ENCODE measurements around the gene PSMD1.

DNA sequence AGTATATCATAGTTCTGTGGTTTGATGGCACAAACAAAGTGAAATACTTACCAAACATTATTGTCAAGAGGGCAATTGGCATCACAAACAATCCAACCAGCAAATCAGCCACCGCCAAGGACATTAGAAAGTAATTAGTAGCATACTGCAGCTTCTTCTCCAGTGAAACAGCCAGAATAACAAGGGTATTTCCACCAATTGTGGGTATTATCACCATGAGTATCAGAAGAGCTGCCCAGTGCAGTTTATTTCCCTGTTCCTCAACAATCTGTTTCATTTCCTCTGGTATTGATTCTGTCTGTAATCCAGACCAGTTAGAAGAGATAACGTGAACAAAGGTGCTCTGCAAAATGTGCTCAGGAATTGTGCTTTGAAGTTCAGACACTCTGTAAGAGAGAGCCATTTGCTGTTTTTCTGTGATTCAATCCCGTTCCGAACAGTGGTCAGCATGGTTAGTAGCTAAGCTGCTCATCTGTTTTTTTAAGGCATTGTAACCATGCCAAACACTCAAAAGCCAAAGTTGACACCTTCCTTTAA is 66.8 kb downstream of the PSMD1 start:
- TF ChIP-seq, protein P1, sequence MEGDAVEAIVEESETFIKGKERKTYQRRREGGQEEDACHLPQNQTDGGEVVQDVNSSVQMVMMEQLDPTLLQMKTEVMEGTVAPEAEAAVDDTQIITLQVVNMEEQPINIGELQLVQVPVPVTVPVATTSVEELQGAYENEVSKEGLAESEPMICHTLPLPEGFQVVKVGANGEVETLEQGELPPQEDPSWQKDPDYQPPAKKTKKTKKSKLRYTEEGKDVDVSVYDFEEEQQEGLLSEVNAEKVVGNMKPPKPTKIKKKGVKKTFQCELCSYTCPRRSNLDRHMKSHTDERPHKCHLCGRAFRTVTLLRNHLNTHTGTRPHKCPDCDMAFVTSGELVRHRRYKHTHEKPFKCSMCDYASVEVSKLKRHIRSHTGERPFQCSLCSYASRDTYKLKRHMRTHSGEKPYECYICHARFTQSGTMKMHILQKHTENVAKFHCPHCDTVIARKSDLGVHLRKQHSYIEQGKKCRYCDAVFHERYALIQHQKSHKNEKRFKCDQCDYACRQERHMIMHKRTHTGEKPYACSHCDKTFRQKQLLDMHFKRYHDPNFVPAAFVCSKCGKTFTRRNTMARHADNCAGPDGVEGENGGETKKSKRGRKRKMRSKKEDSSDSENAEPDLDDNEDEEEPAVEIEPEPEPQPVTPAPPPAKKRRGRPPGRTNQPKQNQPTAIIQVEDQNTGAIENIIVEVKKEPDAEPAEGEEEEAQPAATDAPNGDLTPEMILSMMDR (optimal IDR thresholded peaks at IDR 0.05 in 1 of 3, IDR thresholded peaks at IDR 0.05 in 1 of 3, conservative IDR thresholded peaks at IDR 0.05 in 1 of 3; ENCODE audit: extremely low read depth in 1 of 3, insufficient read depth in 2 of 3, low read length in 3 of 3) = no peak
- TF ChIP-seq EZH2 (IDR thresholded peaks at IDR 0.05; ENCODE audit: low read length) = no peak
